BLaER1 treated with 17β-estradiol and CSF1 and Interleukin-3, amounts not matched to agents 10 nM and 100 nM (cell line): Measurements from ENCODE around the gene CEP126.
"Not testable (repeated sequence)": the region's sequence is repeated elsewhere in the genome, so short reads cannot be mapped to it uniquely, and the experiment has no call there.

Source experiments
- H3K27ac ChIP-seq, 11 experiments: shearing (Covaris generic); formaldehyde crosslinking; 2 replicates each; pipeline ENCODE4 v1.8.1; 2022
- H3K27me3 ChIP-seq, 11 experiments: shearing (Covaris generic); formaldehyde crosslinking; 2 replicates each; pipeline ENCODE4 v1.8.1; 2022
- H3K36me3 ChIP-seq, 11 experiments: shearing (Covaris generic); formaldehyde crosslinking; 2 replicates each; pipeline ENCODE4 v1.8.1; 2022
- H3K4me1 ChIP-seq, 10 experiments: shearing (Covaris generic); formaldehyde crosslinking; 2 replicates each; pipeline ENCODE4 v1.8.1; 2022
- H3K4me2 ChIP-seq, 11 experiments: shearing (Covaris generic); formaldehyde crosslinking; 2 replicates each; pipeline ENCODE4 v1.8.1; 2022
- H3K4me3 ChIP-seq, 10 experiments: shearing (Covaris generic); formaldehyde crosslinking; 2 replicates each; pipeline ENCODE4 v1.8.1; 2022
- H3K9ac ChIP-seq, 11 experiments: shearing (Covaris generic); formaldehyde crosslinking; 2 replicates each; pipeline ENCODE4 v1.8.1; 2022
- H3K9me3 ChIP-seq, 11 experiments: shearing (Covaris generic); formaldehyde crosslinking; replicated peaks in 1 of 11; 2 replicates each; pipeline ENCODE4 v1.8.1; 2022
- H4K20me1 ChIP-seq, 11 experiments: shearing (Covaris generic); formaldehyde crosslinking; 2 replicates each; pipeline ENCODE4 v1.8.1; 2022
- Cebpa-rat ChIP-seq, 11 experiments: shearing (Covaris generic); IDR thresholded peaks; 2 replicates each; pipeline ENCODE4 v1.8.1; 2022

The CEP126 gene

GRCh38 chr11:101949680-101950220 is 34.9 kb downstream of the CEP126 start:
- no peak overlapping the region for H3K4me3 ChIP-seq
- no peaks in the 10 kb centered on the region for H3K27me3 ChIP-seq
- H3K9ac ChIP-seq = no peak overlapping the region
- no peaks in the 10 kb centered on the region for H3K9me3 ChIP-seq
- H3K27ac ChIP-seq = no peak overlapping the region
- no peaks in the 10 kb centered on the region for H4K20me1 ChIP-seq
- no peaks in the 10 kb centered on the region for H3K4me1 ChIP-seq
- H3K4me2 ChIP-seq = no peak overlapping the region
- H3K36me3 ChIP-seq = no peaks in the 10 kb centered on the region
- no peak for TF ChIP-seq Cebpa-rat (IDR thresholded peaks at IDR 0.05)

- no peak for TF ChIP-seq Cebpa-rat (IDR thresholded peaks at IDR 0.05)
- Histone ChIP-seq H3K4me1 (no peaks in the 10 kb centered on the region), H3K27me3 (no peaks in the 10 kb centered on the region), H3K36me3 (no peaks in the 10 kb centered on the region), H3K9me3 (no peaks in the 10 kb centered on the region; a peak in 1 of 22 replicates), H4K20me1 (no peaks in the 10 kb centered on the region), H3K4me3 (no peak overlapping the region), H3K4me2 (no peak overlapping the region), H3K27ac (no peak overlapping the region), H3K9ac (no peak overlapping the region)
Measured at GRCh38 chr11:101955278-101955677, 40.5 kb downstream of the CEP126 start.

- no peaks in the 10 kb centered on the region for H4K20me1 ChIP-seq
- H3K4me3 ChIP-seq = no peak overlapping the region
- H3K4me2 ChIP-seq = no peak overlapping the region
- H3K36me3 ChIP-seq = no peaks in the 10 kb centered on the region
- H3K9me3 ChIP-seq = no peaks in the 10 kb centered on the region; a peak in 1 of 22 replicates
- no peak overlapping the region for H3K9ac ChIP-seq
- no peak overlapping the region for H3K27ac ChIP-seq
- H3K4me1 ChIP-seq = no peaks in the 10 kb centered on the region
- no peaks in the 10 kb centered on the region for H3K27me3 ChIP-seq
- no peak for TF ChIP-seq Cebpa-rat (IDR thresholded peaks at IDR 0.05)
Measured at GRCh38 chr11:101955701-101956100, 40.9 kb downstream of the CEP126 start.

DNA sequence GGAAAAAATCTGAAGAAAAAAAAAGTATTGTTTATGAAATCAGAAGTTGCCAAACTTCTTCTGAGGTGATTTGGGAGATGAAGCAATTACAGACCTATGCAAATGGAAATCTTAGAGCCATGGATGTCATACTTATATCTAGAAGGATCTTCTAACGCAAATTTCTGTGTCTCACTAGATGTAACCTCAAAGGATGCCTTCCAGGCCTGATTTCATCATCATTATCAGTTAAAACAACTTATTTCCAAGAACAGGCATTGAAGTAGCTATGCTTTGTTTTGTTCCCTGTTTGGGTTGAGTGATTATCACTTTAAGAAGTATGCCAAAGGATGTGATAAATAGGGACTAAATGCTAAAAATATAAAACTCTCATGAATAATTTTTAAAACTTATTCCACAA is 45.4 kb downstream of the CEP126 start:
- H4K20me1 ChIP-seq = no peaks in the 10 kb centered on the region
- no peak overlapping the region for H3K4me3 ChIP-seq
- H3K9ac ChIP-seq = no peak overlapping the region
- H3K27me3 ChIP-seq = no peaks in the 10 kb centered on the region
- no peaks in the 10 kb centered on the region for H3K4me1 ChIP-seq
- H3K9me3 ChIP-seq = no peaks in the 10 kb centered on the region; a peak in 1 of 22 replicates
- no peak overlapping the region for H3K4me2 ChIP-seq
- no peak overlapping the region for H3K27ac ChIP-seq
- no peaks in the 10 kb centered on the region for H3K36me3 ChIP-seq
- no peak for TF ChIP-seq Cebpa-rat (IDR thresholded peaks at IDR 0.05)

DNA sequence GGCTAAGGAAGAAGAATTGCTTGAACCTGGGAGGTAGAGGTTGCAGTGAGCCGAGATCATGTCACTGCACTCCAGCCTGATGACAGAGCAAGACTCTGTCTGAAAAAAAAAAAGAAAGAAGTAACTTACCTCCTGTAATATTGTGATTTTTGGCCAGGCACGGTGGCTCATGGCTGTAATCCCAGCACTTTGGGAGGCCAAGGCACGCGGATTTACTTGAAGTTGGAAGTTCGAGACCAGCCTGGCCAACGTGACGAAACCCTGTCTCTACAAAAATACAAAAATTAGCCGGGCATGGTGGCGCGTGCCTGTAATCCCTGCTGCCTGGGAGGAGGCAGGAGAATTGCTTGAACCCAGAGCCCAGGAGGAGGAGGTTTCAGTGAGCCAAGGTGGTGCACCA is 49.4 kb downstream of the CEP126 start:
- not testable (repeated sequence) for H3K36me3 ChIP-seq, H3K9ac ChIP-seq, H3K4me2 ChIP-seq, H3K9me3 ChIP-seq, H3K27me3 ChIP-seq, H3K27ac ChIP-seq, H3K4me1 ChIP-seq, H3K4me3 ChIP-seq, H4K20me1 ChIP-seq

- Histone ChIP-seq H3K36me3 (no peaks in the 10 kb centered on the region), H3K9me3 (no peaks in the 10 kb centered on the region), H4K20me1 (no peaks in the 10 kb centered on the region), H3K4me3 (no peak overlapping the region), H3K27me3 (no peaks in the 10 kb centered on the region), H3K9ac (no peak overlapping the region), H3K4me2 (no peak overlapping the region), H3K4me1 (no peaks in the 10 kb centered on the region), H3K27ac (no peak overlapping the region)
- no peak for TF ChIP-seq Cebpa-rat (IDR thresholded peaks at IDR 0.05)
Measured at GRCh38 chr11:101974255-101974654, 59.4 kb downstream of the CEP126 start.

GRCh38 chr11:101974771-101975170 is 60.0 kb downstream of the CEP126 start:
- Histone ChIP-seq H3K9ac (no peak overlapping the region), H3K9me3 (no peaks in the 10 kb centered on the region), H3K27me3 (no peaks in the 10 kb centered on the region), H3K4me1 (no peaks in the 10 kb centered on the region), H3K4me3 (no peak overlapping the region), H4K20me1 (no peaks in the 10 kb centered on the region), H3K27ac (no peak overlapping the region), H3K4me2 (no peak overlapping the region), H3K36me3 (no peaks in the 10 kb centered on the region)
- no peak for TF ChIP-seq Cebpa-rat (IDR thresholded peaks at IDR 0.05)

- Histone ChIP-seq H4K20me1 (no peaks in the 10 kb centered on the region), H3K9me3 (no peaks in the 10 kb centered on the region), H3K4me3 (no peak overlapping the region), H3K27me3 (no peaks in the 10 kb centered on the region), H3K27ac (no peak overlapping the region), H3K4me2 (no peak overlapping the region), H3K9ac (no peak overlapping the region), H3K4me1 (no peaks in the 10 kb centered on the region), H3K36me3 (no peaks in the 10 kb centered on the region)
- no peak for TF ChIP-seq Cebpa-rat (IDR thresholded peaks at IDR 0.05)
Measured at GRCh38 chr11:101975734-101976133, 60.9 kb downstream of the CEP126 start.

DNA sequence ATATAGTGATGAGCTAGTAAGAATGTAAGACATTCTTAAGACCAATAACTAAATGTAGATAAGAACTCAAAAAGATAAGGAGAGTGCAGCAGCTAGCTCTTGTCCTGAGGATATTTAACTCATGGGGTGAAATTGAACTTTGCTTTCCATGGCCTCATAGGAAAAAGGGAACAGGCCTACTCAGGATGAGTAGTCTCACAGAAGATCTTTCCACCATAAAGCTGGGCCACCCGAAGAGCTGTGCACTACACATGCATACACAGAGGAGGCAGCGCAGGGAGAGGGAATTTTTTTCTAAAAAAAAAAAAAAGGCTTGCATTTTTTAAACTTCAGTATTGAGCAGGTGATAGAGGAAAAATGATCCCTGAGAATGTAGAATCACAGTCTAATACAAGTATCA is 72.6 kb downstream of the CEP126 start:
- H3K27me3 ChIP-seq = no peaks in the 10 kb centered on the region
- H3K36me3 ChIP-seq = no peaks in the 10 kb centered on the region
- H3K4me1 ChIP-seq = no peaks in the 10 kb centered on the region
- no peak overlapping the region for H3K4me3 ChIP-seq
- no peak overlapping the region for H3K27ac ChIP-seq
- no peak overlapping the region for H3K9ac ChIP-seq
- H3K9me3 ChIP-seq = no peaks in the 10 kb centered on the region
- no peak overlapping the region for H3K4me2 ChIP-seq
- no peaks in the 10 kb centered on the region for H4K20me1 ChIP-seq
- no peak for TF ChIP-seq Cebpa-rat (IDR thresholded peaks at IDR 0.05)

GRCh38 chr11:101993172-101993571 is 78.4 kb downstream of the CEP126 start:
- Histone ChIP-seq H3K4me1 (no peaks in the 10 kb centered on the region), H4K20me1 (no peaks in the 10 kb centered on the region), H3K27ac (no peak overlapping the region), H3K4me2 (no peak overlapping the region), H3K27me3 (no peaks in the 10 kb centered on the region), H3K9me3 (peaks cover 0 to 5% (median 0%) of the 10 kb centered on the region in 11 experiments; a peak in 2 of 22 replicates), H3K9ac (no peak overlapping the region), H3K36me3 (no peaks in the 10 kb centered on the region), H3K4me3 (no peak overlapping the region)
- TF ChIP-seq Cebpa-rat (IDR thresholded peaks at IDR 0.05) = no peak

DNA sequence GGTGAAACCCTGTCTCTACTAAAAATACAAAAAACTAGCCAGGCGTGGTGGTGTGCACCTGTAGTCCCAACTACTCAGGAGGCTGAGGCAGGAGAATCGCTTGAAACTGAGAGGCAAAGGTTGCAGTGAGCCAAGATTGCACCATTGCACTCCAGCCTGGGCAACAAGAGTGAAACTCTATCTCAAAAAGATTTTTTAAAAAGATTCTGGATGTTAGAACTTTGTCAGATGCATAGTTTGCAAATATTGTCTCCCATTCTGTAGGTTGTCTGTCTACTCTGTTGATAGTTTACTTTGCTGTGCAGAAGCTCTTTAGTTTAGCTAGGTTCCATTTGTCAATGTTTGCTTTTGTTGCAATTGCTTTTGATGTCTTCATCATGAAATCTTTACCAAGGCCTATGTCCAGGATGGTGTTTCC is 79.3 kb downstream of the CEP126 start:
- H3K36me3 ChIP-seq, H4K20me1 ChIP-seq, H3K27me3 ChIP-seq, H3K9me3 ChIP-seq, H3K9ac ChIP-seq, H3K4me3 ChIP-seq, H3K27ac ChIP-seq, H3K4me1 ChIP-seq, H3K4me2 ChIP-seq: not testable (repeated sequence)
